HFF-Myc (cell line): Measurements from ENCODE around the gene ADAMTS19.

Source experiments
- DNase-seq: peaks from one replicate; pipeline ENCODE4 v3.0.0-alpha.2; 2011; ENCODE audit warnings: low read depth; ENCODE audit errors: extremely low read depth
- H3K4me3 ChIP-seq: replicated peaks from 2 replicates; pipeline ENCODE4 v1.5.1; 2011; ENCODE audit warnings: low read depth, mild to moderate bottlenecking, control low read depth, low read length
- CTCF ChIP-seq: IDR thresholded peaks from 2 replicates; pipeline ENCODE4 v1.5.1; 2012; ENCODE audit warnings: mild to moderate bottlenecking, low read depth, low read length, control low read depth; ENCODE audit errors: missing control alignments

Gene ADAMTS19

GRCh38 chr5:129496864-129497595, 36.9 kb downstream of the ADAMTS19 start:
- no peak for DNase-seq
- no peak overlapping the region for H3K4me3 ChIP-seq
- no peak for TF ChIP-seq CTCF

DNA sequence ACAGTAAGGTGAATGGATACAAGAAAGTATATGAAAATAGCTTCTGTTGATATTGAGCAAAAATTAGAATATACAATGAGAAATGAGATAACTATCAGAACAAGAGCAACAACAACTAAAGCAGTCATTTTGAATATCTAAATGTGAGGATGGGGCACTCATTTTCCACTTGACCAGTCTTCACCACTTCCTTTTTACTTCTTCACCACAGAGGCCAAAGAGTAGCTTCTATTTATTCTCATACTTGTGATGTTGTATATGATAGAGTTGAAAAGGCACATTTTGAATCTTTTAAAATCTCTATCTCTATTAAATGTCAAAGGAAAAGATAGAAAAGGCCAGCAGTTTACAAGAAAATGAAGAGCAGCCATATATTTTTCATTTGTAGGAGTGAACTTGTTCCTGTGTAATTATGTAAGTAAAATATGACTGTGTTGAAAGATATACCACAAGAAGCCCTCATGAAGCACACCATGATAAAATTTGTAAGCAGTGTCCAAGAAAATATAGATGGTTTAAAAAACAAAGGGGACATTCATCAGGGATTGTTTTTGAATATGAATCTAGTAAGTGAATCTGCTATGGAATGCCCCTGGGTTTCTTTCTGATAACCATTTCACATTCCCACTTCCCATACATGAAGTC, 39.2 kb downstream of the ADAMTS19 start:
- no peak overlapping the region for H3K4me3 ChIP-seq
- DNase-seq: no peak
- TF ChIP-seq CTCF: no peak

GRCh38 chr5:129500101-129500500, 40.0 kb downstream of the ADAMTS19 start:
- no peak for DNase-seq
- H3K4me3 ChIP-seq: no peak overlapping the region
- TF ChIP-seq CTCF: no peak

DNA sequence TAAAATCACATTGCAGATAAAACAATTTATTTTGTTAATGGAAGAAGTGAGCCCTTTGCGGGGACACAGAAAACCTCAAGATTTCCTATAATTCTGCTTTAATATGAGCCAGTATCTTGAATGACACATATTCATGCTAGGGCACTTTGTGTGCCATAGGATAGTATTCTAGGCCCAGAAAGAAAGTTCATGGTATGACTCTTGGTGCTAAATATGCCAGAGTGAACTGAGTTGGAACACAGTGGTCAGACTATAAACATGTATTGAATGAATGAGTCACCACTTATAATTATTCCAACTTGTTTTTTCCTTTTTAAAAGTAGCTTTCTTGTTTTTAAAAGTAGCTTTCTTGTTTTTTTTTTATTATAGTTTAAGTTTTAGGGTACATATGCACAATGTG, 46.0 kb downstream of the ADAMTS19 start:
- H3K4me3 ChIP-seq: no peak overlapping the region
- no peak for TF ChIP-seq CTCF
- DNase-seq: peak; percentile 1

GRCh38 chr5:129506950-129507349, 46.9 kb downstream of the ADAMTS19 start:
- DNase-seq: no peak
- TF ChIP-seq CTCF: no peak
- H3K4me3 ChIP-seq: no peak overlapping the region

DNA sequence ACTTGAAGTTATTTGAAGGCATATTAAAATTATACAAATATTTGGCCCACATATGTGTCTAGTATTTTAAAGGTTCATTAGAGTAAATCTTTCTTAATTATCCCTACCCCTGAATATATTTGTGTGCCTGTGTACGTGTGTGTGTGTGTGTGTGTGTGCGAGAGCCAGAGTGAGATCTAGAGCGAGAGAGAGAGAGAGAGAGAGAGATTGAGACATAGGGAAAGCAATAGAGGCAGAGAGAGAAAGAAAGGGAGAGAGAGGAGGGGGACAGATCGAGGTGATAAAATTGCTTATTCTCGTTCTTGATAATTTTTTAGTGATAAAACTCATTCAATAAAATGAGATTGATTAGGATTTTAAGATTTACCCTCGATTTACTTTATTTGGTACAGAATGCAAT, 47.4 kb downstream of the ADAMTS19 start:
- DNase-seq: no peak
- TF ChIP-seq CTCF: no peak
- no peak overlapping the region for H3K4me3 ChIP-seq
